GM23338 (cell line): ENCODE data around the gene CCDC61. TPM values are rescaled to one million over a fixed set of nuclear protein-coding genes. Genes with fewer than 3 reads are reported as not detected.

Experiments used
- ATAC-seq: fragments of 200-7000 bp; cut with Tn5 transposase; 3 replicates; pipeline ENCODE4 v1.9.1; 2020
- DNase-seq: peaks from one replicate; pipeline ENCODE4 v3.0.0-alpha.2; 2015; ENCODE audit warnings: low spot score
- H2AFZ ChIP-seq: fragments of 200-600 bp; sonication (generic); 2 replicates; pipeline ENCODE4 v1.8.0; 2016; ENCODE audit warnings: antibody characterized with exemption, mild to moderate bottlenecking, moderate library complexity
- H3F3A ChIP-seq: fragments of 200-600 bp; sonication (generic); replicated peaks from 2 replicates; pipeline ENCODE4 v1.8.0; 2017; ENCODE audit warnings: antibody characterized with exemption, mixed run types, low read depth
- H3K27ac ChIP-seq: fragments of 200-600 bp; sonication (generic); 2 replicates; pipeline ENCODE4 v1.6.1; 2016; ENCODE audit warnings: low read depth
- H3K27me3 ChIP-seq: fragments of 200-600 bp; sonication (generic); 2 replicates; pipeline ENCODE4 v1.8.0; 2016; ENCODE audit warnings: mild to moderate bottlenecking, mixed run types, moderate library complexity; ENCODE audit not compliant: insufficient read depth
- H3K36me3 ChIP-seq: fragments of 200-600 bp; sonication (generic); 2 replicates; pipeline ENCODE4 v1.8.0; 2016; ENCODE audit warnings: mild to moderate bottlenecking; ENCODE audit not compliant: insufficient read depth
- H3K4me1 ChIP-seq: fragments of 200-600 bp; sonication (generic); 2 replicates; pipeline ENCODE4 v1.8.0; 2016; ENCODE audit warnings: mild to moderate bottlenecking, moderate library complexity; ENCODE audit not compliant: insufficient read depth
- H3K4me2 ChIP-seq: fragments of 200-600 bp; sonication (generic); 2 replicates; pipeline ENCODE4 v1.7.1; 2017; ENCODE audit warnings: mixed run types
- H3K4me3 ChIP-seq: fragments of 200-600 bp; sonication (generic); 2 replicates; pipeline ENCODE4 v1.6.1; 2016; ENCODE audit warnings: mixed run types
- H3K79me2 ChIP-seq: fragments of 200-600 bp; sonication (generic); replicated peaks from 2 replicates; pipeline ENCODE4 v1.8.0; 2017; ENCODE audit warnings: mild to moderate bottlenecking; ENCODE audit not compliant: insufficient read depth
- H3K9me2 ChIP-seq: fragments of 200-600 bp; sonication (generic); 2 replicates; pipeline ENCODE4 v1.8.0; 2017; ENCODE audit not compliant: insufficient read depth
- H4K20me1 ChIP-seq: fragments of 200-600 bp; sonication (generic); replicated peaks from 2 replicates; pipeline ENCODE4 v1.8.0; 2017; ENCODE audit warnings: mild to moderate bottlenecking; ENCODE audit not compliant: insufficient read depth
- H3K27ac Mint-ChIP-seq: 2 replicates; pipeline ENCODE4 v1.8.0; 2020; ENCODE audit warnings: inconsistent platforms, mild to moderate bottlenecking, moderate library complexity, mixed read lengths
- H3K27me3 Mint-ChIP-seq: 3 replicates; pipeline ENCODE4 v1.8.0; 2022; ENCODE audit warnings: low read depth, mild to moderate bottlenecking, moderate library complexity, mixed read lengths, inconsistent platforms; ENCODE audit not compliant: insufficient read depth, poor library complexity
- H3K36me3 Mint-ChIP-seq: 3 replicates; pipeline ENCODE4 v1.8.0; 2021; ENCODE audit warnings: low read depth, mild to moderate bottlenecking, inconsistent platforms, moderate library complexity, mixed read lengths
- H3K4me1 Mint-ChIP-seq: 3 replicates; pipeline ENCODE4 v1.8.0; 2020; ENCODE audit warnings: mild to moderate bottlenecking, inconsistent platforms, mixed read lengths
- H3K4me3 Mint-ChIP-seq: 3 replicates; pipeline ENCODE4 v1.8.0; 2021; ENCODE audit warnings: moderate library complexity, mild to moderate bottlenecking, inconsistent platforms, mixed read lengths
- H3K9me3 Mint-ChIP-seq: 3 replicates; pipeline ENCODE4 v1.8.0; 2020; ENCODE audit warnings: moderate library complexity, mild to moderate bottlenecking, inconsistent platforms, mixed read lengths
- CREB1 ChIP-seq: fragments of 250-450 bp; sonication (Bioruptor Pico); IDR thresholded peaks from 2 replicates; pipeline ENCODE4 v1.5.0; 2020; ENCODE audit warnings: low read depth, mild to moderate bottlenecking, moderate library complexity
- EZH2 ChIP-seq: fragments of 200-600 bp; sonication (generic); IDR thresholded peaks from one replicate; pipeline ENCODE4 v1.8.0; 2017; ENCODE audit warnings: antibody characterized with exemption, mild to moderate bottlenecking, low read depth; ENCODE audit not compliant: unreplicated experiment
- EZH2phosphoT487 ChIP-seq: fragments of 200-600 bp; sonication (generic); IDR thresholded peaks from one replicate; pipeline ENCODE4 v1.8.1; 2018; ENCODE audit warnings: antibody characterized with exemption; ENCODE audit not compliant: unreplicated experiment
- STAT1 ChIP-seq: IDR thresholded peaks from one replicate; pipeline ENCODE4 v1.6.1; 2016; ENCODE audit warnings: antibody characterized with exemption; ENCODE audit not compliant: unreplicated experiment
- ZNF114 ChIP-seq: fragments of 250-450 bp; sonication (Bioruptor Pico); IDR thresholded peaks from 2 replicates; pipeline ENCODE4 v1.5.0; 2020; ENCODE audit warnings: mild to moderate bottlenecking, moderate library complexity
- polyA plus RNA-seq: library from polyadenylated mRNA; unstranded; fragments of >200 nt; fragmentation: Nextera tagmentation; extraction: Ambion mirVana; gene quantifications from 2 replicates; pipeline ENCODE4 v1.2.1, GENCODE V29; 2016
- total RNA-seq: library from RNA; depleted of rRNA; stranded (reverse); fragments of >200 nt; shearing (Covaris generic); gene quantifications from 2 replicates; pipeline ENCODE4 v1.2.3, GENCODE V29; 2014
- TF ChIP-seq, protein P1 (sequence below): IDR thresholded peaks from one replicate; pipeline ENCODE4 v1.6.1; 2018; ENCODE audit warnings: antibody characterized with exemption; ENCODE audit not compliant: unreplicated experiment
- TF ChIP-seq, protein P2 (sequence below): fragments of 250-450 bp; sonication (Bioruptor Pico); IDR thresholded peaks from 2 replicates; pipeline ENCODE4 v1.5.0; 2020; ENCODE audit warnings: mild to moderate bottlenecking, moderate library complexity
- TF ChIP-seq, protein P3 (sequence below): IDR thresholded peaks from 2 replicates; pipeline ENCODE4 v1.6.1; 2016; ENCODE audit warnings: antibody characterized with exemption
- TF ChIP-seq, protein P4 (sequence below), 2 experiments: fragments of 200-600 bp in 1 of 2; sonication (generic) in 1 of 2; conservative IDR thresholded peaks; 2 replicates each; pipeline versions ENCODE4 v1.5.1 to v1.6.1; 2016 to 2017; ENCODE audit warnings: antibody characterized with exemption in 2 of 2, low read depth in 2 of 2, mild to moderate bottlenecking in 2 of 2, moderate library complexity in 1 of 2

CCDC61 gene
- total and polyA plus RNA-seq, 2 experiments from 2014 or later, result 9.8 to 22.4 TPM

DNA sequence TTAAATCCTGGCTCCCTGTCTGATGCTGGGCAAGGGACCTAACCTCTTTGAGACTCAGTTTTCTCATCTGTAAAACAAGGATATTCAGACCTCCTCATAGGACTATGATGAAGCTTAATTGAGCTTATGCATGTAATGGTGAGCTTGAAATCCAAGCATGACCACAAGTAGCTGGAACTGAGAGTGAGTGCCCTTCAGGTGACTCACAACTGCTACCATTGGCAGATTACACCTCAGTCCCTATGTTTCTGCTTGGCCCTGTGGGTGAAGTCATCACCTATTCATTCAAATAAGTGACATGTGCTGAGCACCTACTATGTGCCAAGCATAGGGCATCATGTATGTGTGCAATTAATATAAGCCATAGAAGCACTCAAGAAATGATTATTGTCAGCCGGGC lies 47.3 kb upstream of the CCDC61 start (continued):
- no peak for TF ChIP-seq EZH2
- TF ChIP-seq, protein P1, sequence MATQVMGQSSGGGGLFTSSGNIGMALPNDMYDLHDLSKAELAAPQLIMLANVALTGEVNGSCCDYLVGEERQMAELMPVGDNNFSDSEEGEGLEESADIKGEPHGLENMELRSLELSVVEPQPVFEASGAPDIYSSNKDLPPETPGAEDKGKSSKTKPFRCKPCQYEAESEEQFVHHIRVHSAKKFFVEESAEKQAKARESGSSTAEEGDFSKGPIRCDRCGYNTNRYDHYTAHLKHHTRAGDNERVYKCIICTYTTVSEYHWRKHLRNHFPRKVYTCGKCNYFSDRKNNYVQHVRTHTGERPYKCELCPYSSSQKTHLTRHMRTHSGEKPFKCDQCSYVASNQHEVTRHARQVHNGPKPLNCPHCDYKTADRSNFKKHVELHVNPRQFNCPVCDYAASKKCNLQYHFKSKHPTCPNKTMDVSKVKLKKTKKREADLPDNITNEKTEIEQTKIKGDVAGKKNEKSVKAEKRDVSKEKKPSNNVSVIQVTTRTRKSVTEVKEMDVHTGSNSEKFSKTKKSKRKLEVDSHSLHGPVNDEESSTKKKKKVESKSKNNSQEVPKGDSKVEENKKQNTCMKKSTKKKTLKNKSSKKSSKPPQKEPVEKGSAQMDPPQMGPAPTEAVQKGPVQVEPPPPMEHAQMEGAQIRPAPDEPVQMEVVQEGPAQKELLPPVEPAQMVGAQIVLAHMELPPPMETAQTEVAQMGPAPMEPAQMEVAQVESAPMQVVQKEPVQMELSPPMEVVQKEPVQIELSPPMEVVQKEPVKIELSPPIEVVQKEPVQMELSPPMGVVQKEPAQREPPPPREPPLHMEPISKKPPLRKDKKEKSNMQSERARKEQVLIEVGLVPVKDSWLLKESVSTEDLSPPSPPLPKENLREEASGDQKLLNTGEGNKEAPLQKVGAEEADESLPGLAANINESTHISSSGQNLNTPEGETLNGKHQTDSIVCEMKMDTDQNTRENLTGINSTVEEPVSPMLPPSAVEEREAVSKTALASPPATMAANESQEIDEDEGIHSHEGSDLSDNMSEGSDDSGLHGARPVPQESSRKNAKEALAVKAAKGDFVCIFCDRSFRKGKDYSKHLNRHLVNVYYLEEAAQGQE, result no peak
- TF ChIP-seq EZH2phosphoT487, result no peak

DNA sequence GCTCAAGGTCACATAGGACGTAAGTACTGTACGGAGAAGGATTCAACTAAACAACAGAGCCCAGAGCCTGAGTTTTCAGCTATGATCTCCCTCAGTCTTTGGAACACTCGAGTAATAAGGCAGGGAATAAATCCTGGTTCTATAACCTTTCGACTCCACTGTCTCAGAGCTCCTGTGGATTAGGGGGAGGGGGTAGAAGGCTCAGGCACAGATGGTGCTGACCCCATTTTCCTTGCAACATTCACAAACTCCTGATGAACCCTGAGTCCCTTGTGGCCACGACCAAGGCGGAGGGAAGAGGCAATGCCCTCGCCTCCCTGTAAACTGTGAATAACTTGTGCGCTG lies 43.0 kb upstream of the CCDC61 start:
- Histone ChIP-seq H4K20me1 (peaks cover 11% of the 10 kb centered on the region; the same call in 1 of the 2 replicates), H3K79me2 (no peaks in the 10 kb centered on the region), H3K4me1 (0 out of 2 replicates have a peak, but pooled peaks cover 6% of the 10 kb centered on the region), H3K9me2 (peaks cover 5% of the 10 kb centered on the region; the same call in 1 of the 2 replicates), H3K27ac (no peak overlapping the region), H3K4me2 (peak overlapping the region; percentile 94), H3F3A (peaks cover 14% of the 10 kb centered on the region; the same call in 1 of the 2 replicates), H3K4me3 (peak overlapping the region; percentile 85), H3K27me3 (no peaks in the 10 kb centered on the region), H2AFZ (no peak overlapping the region), H3K36me3 (no peaks in the 10 kb centered on the region)
- Mint-ChIP-seq H3K4me3 (peak overlapping the region; percentile 80), H3K27me3 (peaks cover 16% of the 10 kb centered on the region), H3K4me1 (peaks cover 8% of the 10 kb centered on the region; the same call in 2 of the 3 replicates), H3K36me3 (peaks cover 4% of the 10 kb centered on the region), H3K27ac (0 out of 2 replicates have a peak overlapping the region, but pooled peaks have one; percentile 83), H3K9me3 (no peaks in the 10 kb centered on the region)
- no peak for DNase-seq
- no peak for ATAC-seq
- TF ChIP-seq CREB1 (no peak), ZNF114 (CRISPR knock-in tag) (no peak), STAT1 (no peak)
- TF ChIP-seq, protein P2, sequence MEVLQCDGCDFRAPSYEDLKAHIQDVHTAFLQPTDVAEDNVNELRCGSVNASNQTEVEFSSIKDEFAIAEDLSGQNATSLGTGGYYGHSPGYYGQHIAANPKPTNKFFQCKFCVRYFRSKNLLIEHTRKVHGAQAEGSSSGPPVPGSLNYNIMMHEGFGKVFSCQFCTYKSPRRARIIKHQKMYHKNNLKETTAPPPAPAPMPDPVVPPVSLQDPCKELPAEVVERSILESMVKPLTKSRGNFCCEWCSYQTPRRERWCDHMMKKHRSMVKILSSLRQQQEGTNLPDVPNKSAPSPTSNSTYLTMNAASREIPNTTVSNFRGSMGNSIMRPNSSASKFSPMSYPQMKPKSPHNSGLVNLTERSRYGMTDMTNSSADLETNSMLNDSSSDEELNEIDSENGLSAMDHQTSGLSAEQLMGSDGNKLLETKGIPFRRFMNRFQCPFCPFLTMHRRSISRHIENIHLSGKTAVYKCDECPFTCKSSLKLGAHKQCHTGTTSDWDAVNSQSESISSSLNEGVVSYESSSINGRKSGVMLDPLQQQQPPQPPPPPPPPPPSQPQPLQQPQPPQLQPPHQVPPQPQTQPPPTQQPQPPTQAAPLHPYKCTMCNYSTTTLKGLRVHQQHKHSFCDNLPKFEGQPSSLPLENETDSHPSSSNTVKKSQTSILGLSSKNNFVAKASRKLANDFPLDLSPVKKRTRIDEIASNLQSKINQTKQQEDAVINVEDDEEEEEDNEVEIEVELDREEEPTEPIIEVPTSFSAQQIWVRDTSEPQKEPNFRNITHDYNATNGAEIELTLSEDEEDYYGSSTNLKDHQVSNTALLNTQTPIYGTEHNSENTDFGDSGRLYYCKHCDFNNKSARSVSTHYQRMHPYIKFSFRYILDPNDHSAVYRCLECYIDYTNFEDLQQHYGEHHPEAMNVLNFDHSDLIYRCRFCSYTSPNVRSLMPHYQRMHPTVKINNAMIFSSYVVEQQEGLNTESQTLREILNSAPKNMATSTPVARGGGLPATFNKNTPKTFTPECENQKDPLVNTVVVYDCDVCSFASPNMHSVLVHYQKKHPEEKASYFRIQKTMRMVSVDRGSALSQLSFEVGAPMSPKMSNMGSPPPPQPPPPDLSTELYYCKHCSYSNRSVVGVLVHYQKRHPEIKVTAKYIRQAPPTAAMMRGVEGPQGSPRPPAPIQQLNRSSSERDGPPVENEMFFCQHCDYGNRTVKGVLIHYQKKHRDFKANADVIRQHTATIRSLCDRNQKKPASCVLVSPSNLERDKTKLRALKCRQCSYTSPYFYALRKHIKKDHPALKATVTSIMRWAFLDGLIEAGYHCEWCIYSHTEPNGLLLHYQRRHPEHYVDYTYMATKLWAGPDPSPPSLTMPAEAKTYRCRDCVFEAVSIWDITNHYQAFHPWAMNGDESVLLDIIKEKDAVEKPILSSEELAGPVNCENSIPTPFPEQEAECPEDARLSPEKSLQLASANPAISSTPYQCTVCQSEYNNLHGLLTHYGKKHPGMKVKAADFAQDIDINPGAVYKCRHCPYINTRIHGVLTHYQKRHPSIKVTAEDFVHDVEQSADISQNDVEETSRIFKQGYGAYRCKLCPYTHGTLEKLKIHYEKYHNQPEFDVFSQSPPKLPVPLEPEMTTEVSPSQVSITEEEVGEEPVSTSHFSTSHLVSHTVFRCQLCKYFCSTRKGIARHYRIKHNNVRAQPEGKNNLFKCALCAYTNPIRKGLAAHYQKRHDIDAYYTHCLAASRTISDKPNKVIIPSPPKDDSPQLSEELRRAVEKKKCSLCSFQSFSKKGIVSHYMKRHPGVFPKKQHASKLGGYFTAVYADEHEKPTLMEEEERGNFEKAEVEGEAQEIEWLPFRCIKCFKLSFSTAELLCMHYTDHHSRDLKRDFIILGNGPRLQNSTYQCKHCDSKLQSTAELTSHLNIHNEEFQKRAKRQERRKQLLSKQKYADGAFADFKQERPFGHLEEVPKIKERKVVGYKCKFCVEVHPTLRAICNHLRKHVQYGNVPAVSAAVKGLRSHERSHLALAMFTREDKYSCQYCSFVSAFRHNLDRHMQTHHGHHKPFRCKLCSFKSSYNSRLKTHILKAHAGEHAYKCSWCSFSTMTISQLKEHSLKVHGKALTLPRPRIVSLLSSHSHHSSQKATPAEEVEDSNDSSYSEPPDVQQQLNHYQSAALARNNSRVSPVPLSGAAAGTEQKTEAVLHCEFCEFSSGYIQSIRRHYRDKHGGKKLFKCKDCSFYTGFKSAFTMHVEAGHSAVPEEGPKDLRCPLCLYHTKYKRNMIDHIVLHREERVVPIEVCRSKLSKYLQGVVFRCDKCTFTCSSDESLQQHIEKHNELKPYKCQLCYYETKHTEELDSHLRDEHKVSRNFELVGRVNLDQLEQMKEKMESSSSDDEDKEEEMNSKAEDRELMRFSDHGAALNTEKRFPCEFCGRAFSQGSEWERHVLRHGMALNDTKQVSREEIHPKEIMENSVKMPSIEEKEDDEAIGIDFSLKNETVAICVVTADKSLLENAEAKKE, result no peak
- TF ChIP-seq, protein P3, sequence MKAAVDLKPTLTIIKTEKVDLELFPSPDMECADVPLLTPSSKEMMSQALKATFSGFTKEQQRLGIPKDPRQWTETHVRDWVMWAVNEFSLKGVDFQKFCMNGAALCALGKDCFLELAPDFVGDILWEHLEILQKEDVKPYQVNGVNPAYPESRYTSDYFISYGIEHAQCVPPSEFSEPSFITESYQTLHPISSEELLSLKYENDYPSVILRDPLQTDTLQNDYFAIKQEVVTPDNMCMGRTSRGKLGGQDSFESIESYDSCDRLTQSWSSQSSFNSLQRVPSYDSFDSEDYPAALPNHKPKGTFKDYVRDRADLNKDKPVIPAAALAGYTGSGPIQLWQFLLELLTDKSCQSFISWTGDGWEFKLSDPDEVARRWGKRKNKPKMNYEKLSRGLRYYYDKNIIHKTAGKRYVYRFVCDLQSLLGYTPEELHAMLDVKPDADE, result no peak
- TF ChIP-seq, protein P4, sequence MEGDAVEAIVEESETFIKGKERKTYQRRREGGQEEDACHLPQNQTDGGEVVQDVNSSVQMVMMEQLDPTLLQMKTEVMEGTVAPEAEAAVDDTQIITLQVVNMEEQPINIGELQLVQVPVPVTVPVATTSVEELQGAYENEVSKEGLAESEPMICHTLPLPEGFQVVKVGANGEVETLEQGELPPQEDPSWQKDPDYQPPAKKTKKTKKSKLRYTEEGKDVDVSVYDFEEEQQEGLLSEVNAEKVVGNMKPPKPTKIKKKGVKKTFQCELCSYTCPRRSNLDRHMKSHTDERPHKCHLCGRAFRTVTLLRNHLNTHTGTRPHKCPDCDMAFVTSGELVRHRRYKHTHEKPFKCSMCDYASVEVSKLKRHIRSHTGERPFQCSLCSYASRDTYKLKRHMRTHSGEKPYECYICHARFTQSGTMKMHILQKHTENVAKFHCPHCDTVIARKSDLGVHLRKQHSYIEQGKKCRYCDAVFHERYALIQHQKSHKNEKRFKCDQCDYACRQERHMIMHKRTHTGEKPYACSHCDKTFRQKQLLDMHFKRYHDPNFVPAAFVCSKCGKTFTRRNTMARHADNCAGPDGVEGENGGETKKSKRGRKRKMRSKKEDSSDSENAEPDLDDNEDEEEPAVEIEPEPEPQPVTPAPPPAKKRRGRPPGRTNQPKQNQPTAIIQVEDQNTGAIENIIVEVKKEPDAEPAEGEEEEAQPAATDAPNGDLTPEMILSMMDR (conservative IDR thresholded peaks at IDR 0.05; ENCODE audit: low read depth in 2 of 2), result no peak
